OCI-LY1 (cell line): Measurements from ENCODE around the gene GALNT2.
A peak's percentile ranks its signal among the peaks of the same experiment; 100 is the strongest.

ENCODE experiments used
- H2AFZ ChIP-seq: fragments of 200-600 bp; sonication (generic), shearing (Covaris generic); 2 replicates; pipeline ENCODE4 v1.6.0; 2014; ENCODE audit warnings: antibody characterized with exemption, mild to moderate bottlenecking, low read length
- H3F3A ChIP-seq: fragments of 200-600 bp; sonication (generic), shearing (Covaris generic); 2 replicates; pipeline ENCODE4 v1.6.0; 2014; ENCODE audit warnings: mild to moderate bottlenecking, antibody characterized with exemption, low read length, moderate library complexity; ENCODE audit not compliant: insufficient read depth
- H3K27ac ChIP-seq: fragments of 200-600 bp; sonication (generic); 2 replicates; pipeline ENCODE4 v1.5.1; 2014; ENCODE audit warnings: low read length, mixed run types, mild to moderate bottlenecking, low read depth; ENCODE audit not compliant: poor library complexity, severe bottlenecking
- H3K27me3 ChIP-seq: fragments of 200-600 bp; sonication (generic); 2 replicates; pipeline ENCODE4 v1.6.0; 2014; ENCODE audit warnings: antibody characterized with exemption, mild to moderate bottlenecking, low read length, moderate library complexity; ENCODE audit not compliant: insufficient read depth
- H3K36me3 ChIP-seq: fragments of 200-600 bp; sonication (generic); 2 replicates; pipeline ENCODE4 v1.6.1; 2014; ENCODE audit warnings: mild to moderate bottlenecking, antibody characterized with exemption, low read length, moderate library complexity, mixed read lengths; ENCODE audit not compliant: insufficient read depth
- H3K4me1 ChIP-seq: fragments of 200-600 bp; sonication (generic); 2 replicates; pipeline ENCODE4 v1.5.1; 2014; ENCODE audit warnings: mild to moderate bottlenecking, low read length, moderate library complexity; ENCODE audit not compliant: insufficient read depth, severe bottlenecking
- H3K4me2 ChIP-seq: fragments of 200-600 bp; sonication (generic), shearing (Covaris generic); 2 replicates; pipeline ENCODE4 v1.6.1; 2014; ENCODE audit warnings: low read length
- H3K4me3 ChIP-seq: fragments of 200-600 bp; sonication (generic); 2 replicates; pipeline ENCODE4 v1.5.1; 2014; ENCODE audit warnings: low read length, low read depth, mild to moderate bottlenecking, mixed read lengths; ENCODE audit not compliant: poor library complexity, severe bottlenecking
- H3K79me2 ChIP-seq: fragments of 200-600 bp; shearing (Covaris generic); 2 replicates; pipeline ENCODE4 v1.6.1; 2016; ENCODE audit warnings: mixed run types, low read length, mixed read lengths; ENCODE audit not compliant: insufficient read depth
- H3K9ac ChIP-seq: fragments of 200-600 bp; sonication (generic), shearing (Covaris generic); 2 replicates; pipeline ENCODE4 v1.6.1; 2014; ENCODE audit warnings: mild to moderate bottlenecking, low read length, mixed read lengths
- H3K9me2 ChIP-seq: fragments of 200-600 bp; sonication (generic), shearing (Covaris generic); 2 replicates; pipeline ENCODE4 v1.6.1; 2014; ENCODE audit warnings: low read depth, mild to moderate bottlenecking, low read length, mixed read lengths
- H3K9me3 ChIP-seq: fragments of 200-600 bp; shearing (Covaris generic); 2 replicates; pipeline ENCODE4 v1.6.1; 2014; ENCODE audit warnings: low read length, mixed read lengths
- H4K20me1 ChIP-seq: fragments of 200-600 bp; sonication (generic), shearing (Covaris generic); 2 replicates; pipeline ENCODE4 v1.6.0; 2016; ENCODE audit warnings: mild to moderate bottlenecking, low read length; ENCODE audit not compliant: insufficient read depth
- CTCF ChIP-seq: fragments of 200-600 bp; sonication (generic), shearing (Covaris generic); IDR thresholded peaks from 2 replicates; pipeline ENCODE4 v1.5.1; 2017; ENCODE audit warnings: mild to moderate bottlenecking, antibody characterized with exemption, low read length, moderate library complexity, mixed read lengths
- EZH2 ChIP-seq: fragments of 200-600 bp; sonication (generic), shearing (Covaris generic); IDR thresholded peaks from 2 replicates; pipeline ENCODE4 v1.8.0; 2017; ENCODE audit warnings: borderline replicate concordance, mixed run types, mild to moderate bottlenecking, antibody characterized with exemption, low read length, moderate library complexity, mixed read lengths

GALNT2 gene

GRCh38 chr1:230280054-230280795 is 213.2 kb downstream of the GALNT2 start:
- Histone ChIP-seq H3K4me3 (no peak overlapping the region), H3K4me1 (peaks cover 69% of the 10 kb centered on the region), H3K27me3 (no peaks in the 10 kb centered on the region), H3K36me3 (peaks cover 30% of the 10 kb centered on the region), H4K20me1 (no peaks in the 10 kb centered on the region), H3K4me2 (peak overlapping the region; percentile 42; the same call in 1 of the 2 replicates), H3K79me2 (no peaks in the 10 kb centered on the region), H3K9ac (peak overlapping the region; percentile 69; the same call in 1 of the 2 replicates), H3K27ac (peak overlapping the region; percentile 97), H3K9me3 (no peaks in the 10 kb centered on the region), H3K9me2 (no peaks in the 10 kb centered on the region), H2AFZ (no peak overlapping the region), H3F3A (no peaks in the 10 kb centered on the region)
- TF ChIP-seq EZH2 (no peak), CTCF (peak; percentile 68)

- Histone ChIP-seq H3K9me2 (no peaks in the 10 kb centered on the region), H3K4me3 (no peak overlapping the region), H3F3A (no peaks in the 10 kb centered on the region), H3K9ac (peak overlapping the region; percentile 69; the same call in 1 of the 2 replicates), H3K36me3 (peaks cover 25% of the 10 kb centered on the region), H3K9me3 (no peaks in the 10 kb centered on the region), H3K27ac (peak overlapping the region; percentile 97), H3K4me1 (peaks cover 72% of the 10 kb centered on the region), H2AFZ (no peak overlapping the region), H3K4me2 (peak overlapping the region; percentile 42), H4K20me1 (no peaks in the 10 kb centered on the region), H3K27me3 (no peaks in the 10 kb centered on the region), H3K79me2 (no peaks in the 10 kb centered on the region)
- TF ChIP-seq CTCF (no peak), EZH2 (no peak)
Observed at GRCh38 chr1:230280906-230281413, 213.9 kb downstream of the GALNT2 start.

GRCh38 chr1:230281556-230281955 is 214.5 kb downstream of the GALNT2 start:
- peak overlapping the region; percentile 97 for H3K27ac ChIP-seq
- no peaks in the 10 kb centered on the region for H3K9me3 ChIP-seq
- peaks cover 20% of the 10 kb centered on the region; the same call in 1 of the 2 replicates for H3K36me3 ChIP-seq
- H3K9me2 ChIP-seq: no peaks in the 10 kb centered on the region
- H2AFZ ChIP-seq: no peak overlapping the region
- H3K9ac ChIP-seq: peak overlapping the region; percentile 69; the same call in 1 of the 2 replicates
- H3K4me2 ChIP-seq: peak overlapping the region; percentile 42
- no peaks in the 10 kb centered on the region for H3K27me3 ChIP-seq
- no peaks in the 10 kb centered on the region for H3F3A ChIP-seq
- peak overlapping the region; percentile 14 for H3K4me3 ChIP-seq
- no peak for TF ChIP-seq CTCF
- no peak for TF ChIP-seq EZH2
- no peaks in the 10 kb centered on the region for H4K20me1 ChIP-seq
- no peaks in the 10 kb centered on the region for H3K79me2 ChIP-seq
- peaks cover 73% of the 10 kb centered on the region for H3K4me1 ChIP-seq
